Measurements from ENCODE around the gene YY1. TPM values are rescaled to one million over a fixed set of nuclear protein-coding genes. Genes with fewer than 3 reads are reported as not detected.
A peak's percentile ranks its signal among the peaks of the same experiment; 100 is the strongest.

YY1 gene
- total RNA-seq, 1 experiment from 2014 or later: 73.3 TPM

DNA sequence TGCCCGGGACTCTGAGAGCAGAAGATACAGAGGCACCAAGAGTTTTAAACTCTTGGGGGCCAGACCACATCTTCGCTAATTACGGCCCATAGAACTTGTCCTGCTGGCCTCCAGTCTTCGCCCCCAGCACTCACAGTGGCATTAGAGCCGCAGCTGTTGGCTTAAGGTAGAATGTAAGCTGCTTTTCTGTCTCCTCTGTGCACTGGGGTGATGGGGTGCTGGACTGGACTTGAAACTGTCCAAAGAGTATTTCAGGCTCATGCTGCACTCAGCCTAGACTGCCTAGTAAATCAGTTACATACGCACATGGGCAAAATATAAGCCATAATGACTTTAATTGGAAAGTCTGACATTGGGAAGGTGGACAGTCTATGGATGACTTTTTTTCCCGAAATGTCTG lies 29.0 kb downstream of the YY1 start:
- no peak for DNase-seq (ENCODE audit: unreplicated experiment)
- intact Hi-C loops (cut with micrococcal nuclease): no loop called here
- no peaks in the 10 kb centered on the region for H3K9me3 Mint-ChIP-seq (ENCODE audit: unreplicated experiment)
- H3K27me3 Mint-ChIP-seq (ENCODE audit: insufficient read depth, unreplicated experiment): no peaks in the 10 kb centered on the region
- POLR2A ChIA-PET: no interaction called here
- CTCF ChIA-PET: interaction anchor here (1.3 kb wide), 1 partner anchor 116 kb away, joined by 5 read pairs; no protein-coding TSS in a partner anchor
- TF ChIP-seq, protein P1, sequence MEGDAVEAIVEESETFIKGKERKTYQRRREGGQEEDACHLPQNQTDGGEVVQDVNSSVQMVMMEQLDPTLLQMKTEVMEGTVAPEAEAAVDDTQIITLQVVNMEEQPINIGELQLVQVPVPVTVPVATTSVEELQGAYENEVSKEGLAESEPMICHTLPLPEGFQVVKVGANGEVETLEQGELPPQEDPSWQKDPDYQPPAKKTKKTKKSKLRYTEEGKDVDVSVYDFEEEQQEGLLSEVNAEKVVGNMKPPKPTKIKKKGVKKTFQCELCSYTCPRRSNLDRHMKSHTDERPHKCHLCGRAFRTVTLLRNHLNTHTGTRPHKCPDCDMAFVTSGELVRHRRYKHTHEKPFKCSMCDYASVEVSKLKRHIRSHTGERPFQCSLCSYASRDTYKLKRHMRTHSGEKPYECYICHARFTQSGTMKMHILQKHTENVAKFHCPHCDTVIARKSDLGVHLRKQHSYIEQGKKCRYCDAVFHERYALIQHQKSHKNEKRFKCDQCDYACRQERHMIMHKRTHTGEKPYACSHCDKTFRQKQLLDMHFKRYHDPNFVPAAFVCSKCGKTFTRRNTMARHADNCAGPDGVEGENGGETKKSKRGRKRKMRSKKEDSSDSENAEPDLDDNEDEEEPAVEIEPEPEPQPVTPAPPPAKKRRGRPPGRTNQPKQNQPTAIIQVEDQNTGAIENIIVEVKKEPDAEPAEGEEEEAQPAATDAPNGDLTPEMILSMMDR (IDR thresholded peaks at IDR 0.05; ENCODE audit: unreplicated experiment): no peak
- H3K36me3 Mint-ChIP-seq (ENCODE audit: insufficient read depth, unreplicated experiment): peaks cover 24% of the 10 kb centered on the region
- BruUV-seq (replicated peaks): no TSS peak
- no peak overlapping the region for H3K27ac Mint-ChIP-seq (ENCODE audit: low read depth, unreplicated experiment)
- peaks cover 23% of the 10 kb centered on the region for H3K4me1 Mint-ChIP-seq (ENCODE audit: insufficient read depth, unreplicated experiment)
- H3K4me3 Mint-ChIP-seq (ENCODE audit: unreplicated experiment): no peak overlapping the region

DNA sequence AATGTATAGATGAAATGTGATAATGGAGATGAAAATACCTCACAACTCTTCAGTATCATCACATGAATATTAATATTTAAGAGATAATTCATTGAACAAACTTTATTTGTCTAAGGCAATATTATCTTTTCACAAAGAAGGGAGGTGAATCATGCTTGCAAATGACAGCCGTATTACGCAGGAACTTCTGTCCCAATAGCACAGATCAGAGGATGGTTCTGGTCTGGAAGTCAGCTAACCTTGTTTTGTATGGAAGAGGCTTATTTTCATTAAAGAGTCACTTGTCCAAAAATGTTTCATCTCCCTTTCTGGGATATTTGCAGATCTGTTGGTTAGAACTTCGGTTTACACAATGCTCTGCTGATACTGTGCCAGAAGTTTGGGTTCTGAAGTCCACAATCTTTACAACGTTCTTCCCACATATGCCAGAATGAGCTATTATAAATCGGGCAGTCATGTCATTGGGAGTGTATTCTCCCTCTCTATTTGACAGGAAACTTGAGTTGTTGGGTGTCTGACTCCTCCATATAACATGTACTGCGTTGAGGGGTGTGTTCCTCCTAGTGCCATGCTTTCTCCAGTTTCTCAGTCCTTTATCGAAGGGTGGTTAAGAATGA lies 29.8 kb downstream of the YY1 start:
- BruUV-seq (replicated peaks): no TSS peak
- no peak overlapping the region for H3K4me3 Mint-ChIP-seq (ENCODE audit: unreplicated experiment)
- intact Hi-C loops (cut with micrococcal nuclease): no loop called here

DNA sequence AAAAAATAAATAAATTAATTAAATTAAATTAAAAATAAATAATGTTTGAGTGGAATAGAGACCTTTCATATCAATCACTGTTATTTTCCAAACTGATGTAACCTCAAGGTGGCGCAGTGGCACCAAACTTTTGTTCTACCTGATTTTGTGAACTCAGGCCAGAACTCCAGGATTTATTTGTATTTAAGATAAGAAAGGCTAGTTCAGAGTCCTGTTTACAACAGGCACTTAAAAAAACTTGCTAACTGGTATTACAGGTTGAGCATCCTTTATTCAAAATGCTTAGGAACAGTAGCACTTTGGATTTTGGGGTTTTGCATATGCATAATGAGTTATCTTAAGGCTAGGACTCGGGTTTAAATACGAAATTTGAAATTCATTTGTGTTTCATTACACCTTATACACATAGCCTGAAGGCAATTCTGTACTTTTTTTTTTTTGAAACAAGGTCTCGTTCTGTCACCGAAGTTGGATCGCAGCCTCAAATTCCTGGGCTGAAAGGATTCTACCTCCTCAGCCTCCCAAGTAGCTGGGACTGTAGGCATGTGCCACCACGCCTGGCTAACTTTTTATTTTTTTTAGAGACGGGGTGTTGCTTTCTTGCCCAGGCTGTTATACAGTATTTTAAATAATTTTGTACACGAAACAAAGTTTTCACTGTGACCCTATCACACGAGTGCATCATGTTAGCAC lies 32.4 kb downstream of the YY1 start:
- BruUV-seq (replicated peaks): no TSS peak
- TF ChIP-seq, protein P1 (IDR thresholded peaks at IDR 0.05; ENCODE audit: unreplicated experiment): peak; percentile 40
- Mint-ChIP-seq H3K27me3 (ENCODE audit: insufficient read depth, unreplicated experiment) (no peaks in the 10 kb centered on the region), H3K27ac (ENCODE audit: low read depth, unreplicated experiment) (no peak overlapping the region), H3K36me3 (ENCODE audit: insufficient read depth, unreplicated experiment) (peaks cover 4% of the 10 kb centered on the region), H3K4me1 (ENCODE audit: insufficient read depth, unreplicated experiment) (peaks cover 17% of the 10 kb centered on the region), H3K9me3 (ENCODE audit: unreplicated experiment) (no peaks in the 10 kb centered on the region), H3K4me3 (ENCODE audit: unreplicated experiment) (no peak overlapping the region)
- intact Hi-C loops (cut with micrococcal nuclease): loop anchor here (2.0 kb wide), 1 partner anchor 105 kb away; the partner anchor contains the start of gene WDR25
- peak; percentile 55 for DNase-seq (ENCODE audit: unreplicated experiment)
- POLR2A ChIA-PET: interaction anchor here (1.1 to 1.9 kb wide), 2 partner anchors 11 to 12 kb away, joined by 4 to 5 read pairs; no protein-coding TSS in a partner anchor
- CTCF ChIA-PET: interaction anchor here (0.6 to 3.1 kb wide), 9 partner anchors 11 to 1344 kb away, joined by 3 to 14 read pairs (median 4); no protein-coding TSS in a partner anchor

More for the DNA sequence above, 29.8 kb downstream of the YY1 start:
- H3K9me3 Mint-ChIP-seq (ENCODE audit: unreplicated experiment): no peaks in the 10 kb centered on the region
- ChIA-PET CTCF (interaction anchor here (0.6 to 1.4 kb wide), 3 partner anchors 9 to 115 kb away, joined by 3 to 5 read pairs (median 4); no protein-coding TSS in a partner anchor), POLR2A (interaction anchor here (1.0 kb wide), 1 partner anchor 15 kb away, joined by 3 read pairs; no protein-coding TSS in a partner anchor)
- no peak for DNase-seq (ENCODE audit: unreplicated experiment)
- peaks cover 21% of the 10 kb centered on the region for H3K36me3 Mint-ChIP-seq (ENCODE audit: insufficient read depth, unreplicated experiment)
- H3K27me3 Mint-ChIP-seq (ENCODE audit: insufficient read depth, unreplicated experiment): no peaks in the 10 kb centered on the region
- H3K27ac Mint-ChIP-seq (ENCODE audit: low read depth, unreplicated experiment): no peak overlapping the region
- peaks cover 23% of the 10 kb centered on the region for H3K4me1 Mint-ChIP-seq (ENCODE audit: insufficient read depth, unreplicated experiment)
- TF ChIP-seq, protein P1 (IDR thresholded peaks at IDR 0.05; ENCODE audit: unreplicated experiment): no peak

DNA sequence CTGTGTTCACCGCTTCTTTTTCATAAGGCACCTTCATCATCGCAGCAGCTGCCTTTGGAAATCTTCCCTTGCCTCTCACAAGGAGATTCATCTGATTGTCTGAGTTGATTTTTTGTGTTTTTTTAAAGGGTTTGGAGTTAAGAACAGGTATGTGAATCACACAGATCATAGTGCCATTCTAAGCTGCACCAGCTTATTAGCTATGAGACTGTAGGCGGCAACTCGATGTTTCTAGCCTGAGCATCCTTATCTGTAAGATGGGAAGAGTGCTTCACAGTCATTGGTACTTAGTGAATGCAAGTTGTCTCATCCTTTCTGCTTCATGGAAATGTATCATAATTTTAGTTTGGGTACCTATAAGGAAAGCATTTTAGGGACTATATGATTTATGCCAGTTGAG lies 35.3 kb downstream of the YY1 start:
- Mint-ChIP-seq H3K36me3 (ENCODE audit: insufficient read depth, unreplicated experiment) (peaks cover 16% of the 10 kb centered on the region), H3K4me1 (ENCODE audit: insufficient read depth, unreplicated experiment) (peaks cover 5% of the 10 kb centered on the region), H3K4me3 (ENCODE audit: unreplicated experiment) (no peak overlapping the region), H3K27ac (ENCODE audit: low read depth, unreplicated experiment) (no peak overlapping the region), H3K27me3 (ENCODE audit: insufficient read depth, unreplicated experiment) (no peaks in the 10 kb centered on the region), H3K9me3 (ENCODE audit: unreplicated experiment) (no peaks in the 10 kb centered on the region)
- ChIA-PET POLR2A (no interaction called here), CTCF (interaction anchor here (1.7 to 3.1 kb wide), 2 partner anchors 11 to 28 kb away, joined by 4 to 10 read pairs; no protein-coding TSS in a partner anchor)
- TF ChIP-seq, protein P1 (IDR thresholded peaks at IDR 0.05; ENCODE audit: unreplicated experiment): no peak
- no TSS peak for BruUV-seq (replicated peaks)
- intact Hi-C loops (cut with micrococcal nuclease): no loop called here
- DNase-seq (ENCODE audit: unreplicated experiment): no peak

All from MCF 10A (cell line).